Stimulated activated CD8-positive, alpha-beta memory T cell treated with anti-CD3 and anti-CD28 coated beads, Interleukin-7, amount 100 ng/mL, for 48 hours (primary cell): ENCODE results near the gene PGR.

Source experiments
- DNase-seq, 2 donors: peaks; one replicate each; pipeline ENCODE4 v3.0.0-alpha.2; 2020; ENCODE audit warnings: low read depth in 1 of 2; ENCODE audit errors: extremely low read depth in 1 of 2

Gene PGR

GRCh38 chr11:101011881-101012280, 117.7 kb downstream of the PGR start:
- DNase-seq = no peak

- no peak for DNase-seq
Observed at GRCh38 chr11:101010899-101011298, 118.7 kb downstream of the PGR start.

- DNase-seq = no peak
Observed at GRCh38 chr11:101009690-101010055, 119.9 kb downstream of the PGR start.

DNA sequence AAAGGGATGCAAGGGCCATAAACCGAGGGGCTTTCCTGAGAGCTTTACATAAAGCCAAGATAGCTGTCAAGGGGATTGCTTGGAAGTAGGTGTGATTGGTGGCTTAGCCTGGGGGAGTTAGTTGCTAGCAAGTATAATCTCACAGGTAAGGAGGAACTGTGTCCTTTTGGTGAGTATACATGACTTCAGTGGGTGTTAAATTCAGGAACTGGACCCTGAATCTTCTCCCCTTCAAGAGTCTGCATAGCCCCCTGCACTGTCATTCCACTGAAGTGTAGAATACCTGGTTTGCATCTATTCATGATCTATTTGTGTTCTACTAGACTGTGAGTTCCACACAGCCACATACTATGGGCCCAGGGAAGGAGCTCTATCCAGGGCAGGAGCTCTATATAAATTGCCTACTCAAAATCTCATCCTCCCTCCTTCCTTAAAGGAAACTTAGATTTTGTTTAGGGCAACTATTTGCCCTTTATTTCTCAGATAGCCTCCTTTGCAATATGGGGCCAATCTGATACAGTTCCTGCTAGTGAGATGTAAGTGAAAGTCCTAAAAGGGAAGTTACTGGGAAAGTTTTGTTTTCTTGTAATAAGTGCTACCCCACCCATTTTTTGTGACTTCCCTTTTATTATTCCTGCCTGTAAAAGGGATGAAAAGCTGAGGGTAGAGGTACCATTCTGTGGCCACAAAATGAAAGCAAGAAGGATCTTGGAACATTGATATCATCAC, 120.5 kb downstream of the PGR start:
- DNase-seq = no peak

DNA sequence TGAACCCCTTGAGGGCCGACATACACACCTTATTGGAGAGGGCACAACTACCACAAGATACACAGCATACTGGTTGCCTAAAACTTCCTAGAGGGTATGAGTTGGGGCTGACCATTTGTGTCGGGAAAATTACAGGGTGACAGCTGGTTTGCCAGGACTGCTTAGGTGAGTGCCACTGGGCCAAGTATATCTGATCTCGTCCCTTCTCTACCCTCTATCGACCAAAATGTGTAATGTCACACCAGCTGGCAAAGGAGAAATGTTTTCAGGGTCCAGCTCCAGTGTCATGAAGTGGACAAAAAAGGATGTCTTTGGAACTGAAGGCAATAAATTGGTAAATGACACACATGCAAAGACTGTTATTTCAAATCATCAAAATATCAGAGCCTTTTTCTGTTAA, 126.1 kb downstream of the PGR start:
- DNase-seq = no peak

DNA sequence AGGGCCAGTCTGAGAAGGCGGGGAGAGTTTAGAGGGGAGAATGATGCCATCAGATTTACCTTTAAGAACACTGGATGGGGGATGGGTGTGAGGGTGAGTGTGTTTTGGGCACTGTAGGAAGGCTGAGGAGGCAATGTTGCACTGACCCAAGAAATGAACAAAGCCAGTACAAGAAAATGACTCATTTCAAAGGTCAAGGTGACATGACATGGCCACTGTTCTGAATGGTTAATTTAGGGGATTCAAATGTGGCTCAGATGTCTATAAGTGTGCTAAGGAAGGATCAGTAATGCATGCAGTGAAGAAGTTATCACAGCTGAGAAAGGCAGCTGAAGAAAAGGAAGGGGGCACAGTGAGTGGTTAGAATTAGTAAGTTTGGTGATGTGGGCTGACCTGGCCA, 129.9 kb downstream of the PGR start:
- no peak for DNase-seq

GRCh38 chr11:100994966-100995365, 134.6 kb downstream of the PGR start:
- DNase-seq = no peak

- no peak for DNase-seq
Observed at GRCh38 chr11:100991541-100991940, 138.1 kb downstream of the PGR start.

DNA sequence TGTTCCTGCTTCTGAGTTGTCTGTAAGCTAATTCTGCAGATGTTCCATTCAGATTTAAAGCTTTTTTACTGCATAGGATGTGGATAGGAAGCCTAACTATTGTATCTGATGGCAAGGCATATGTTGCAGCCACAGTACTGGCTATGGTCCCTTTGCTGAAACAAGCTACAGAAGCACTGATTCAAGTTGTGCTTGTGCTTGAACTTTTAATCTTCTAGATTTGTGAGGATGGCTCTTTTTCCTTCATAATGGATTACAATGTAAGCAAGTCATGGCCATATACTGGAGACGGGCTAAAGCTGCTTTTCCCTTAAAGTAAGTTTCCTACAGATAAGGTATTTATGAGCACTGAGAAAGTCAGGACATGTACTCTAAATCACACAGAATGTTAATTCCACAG, 138.7 kb downstream of the PGR start:
- DNase-seq = no peak

GRCh38 chr11:100984668-100985067, 144.9 kb downstream of the PGR start:
- DNase-seq = no peak

GRCh38 chr11:100981196-100981824, 148.3 kb downstream of the PGR start:
- no peak for DNase-seq

- DNase-seq = no peak
Observed at GRCh38 chr11:100980156-100980555, 149.5 kb downstream of the PGR start.
